Liver (tissue), 3 donors: Measurements from ENCODE around the gene CDH23.

Experiments used
- EGR1 ChIP-seq, 2 donors: IDR thresholded peaks; 2 replicates each; pipeline ENCODE4 v1.6.1; 2016 to 2018; ENCODE audit warnings: antibody characterized with exemption in 2 of 2, low read depth in 2 of 2
- GABPA ChIP-seq, 2 donors: IDR thresholded peaks in 1 of 2; conservative IDR thresholded peaks in 1 of 2; 2 replicates each; pipeline ENCODE4 v1.6.1; 2016; ENCODE audit warnings: antibody characterized with exemption in 2 of 2, mild to moderate bottlenecking in 1 of 2, moderate library complexity in 1 of 2
- JUND ChIP-seq, 2 donors: IDR thresholded peaks; 2 replicates each; pipeline ENCODE4 v1.6.1; 2016; ENCODE audit warnings: antibody characterized with exemption in 2 of 2
- RAD21 ChIP-seq, 2 donors: IDR thresholded peaks; 2 replicates each; pipeline ENCODE4 v1.6.1; 2016; ENCODE audit warnings: antibody characterized with exemption in 2 of 2, mild to moderate bottlenecking in 2 of 2
- REST ChIP-seq: IDR thresholded peaks from 2 replicates; pipeline ENCODE4 v1.6.1; 2016; ENCODE audit warnings: antibody characterized with exemption, mild to moderate bottlenecking
- TAF1 ChIP-seq: conservative IDR thresholded peaks from 2 replicates; pipeline ENCODE4 v1.6.1; 2016; ENCODE audit warnings: antibody characterized with exemption, mild to moderate bottlenecking
- TF ChIP-seq, protein P1 (sequence below): fragments of 150-350 bp; IDR thresholded peaks from 2 replicates; pipeline ENCODE4 v1.5.1; 2017; ENCODE audit warnings: improper control_type of control experiment, low read depth, low read length; ENCODE audit not compliant: missing input control
- donor health status: healthy.
- donor health status: healthy.

GRCh38 chr10:71739358-71739900, 342.7 kb downstream of the CDH23 start:
- TF ChIP-seq, protein P1, sequence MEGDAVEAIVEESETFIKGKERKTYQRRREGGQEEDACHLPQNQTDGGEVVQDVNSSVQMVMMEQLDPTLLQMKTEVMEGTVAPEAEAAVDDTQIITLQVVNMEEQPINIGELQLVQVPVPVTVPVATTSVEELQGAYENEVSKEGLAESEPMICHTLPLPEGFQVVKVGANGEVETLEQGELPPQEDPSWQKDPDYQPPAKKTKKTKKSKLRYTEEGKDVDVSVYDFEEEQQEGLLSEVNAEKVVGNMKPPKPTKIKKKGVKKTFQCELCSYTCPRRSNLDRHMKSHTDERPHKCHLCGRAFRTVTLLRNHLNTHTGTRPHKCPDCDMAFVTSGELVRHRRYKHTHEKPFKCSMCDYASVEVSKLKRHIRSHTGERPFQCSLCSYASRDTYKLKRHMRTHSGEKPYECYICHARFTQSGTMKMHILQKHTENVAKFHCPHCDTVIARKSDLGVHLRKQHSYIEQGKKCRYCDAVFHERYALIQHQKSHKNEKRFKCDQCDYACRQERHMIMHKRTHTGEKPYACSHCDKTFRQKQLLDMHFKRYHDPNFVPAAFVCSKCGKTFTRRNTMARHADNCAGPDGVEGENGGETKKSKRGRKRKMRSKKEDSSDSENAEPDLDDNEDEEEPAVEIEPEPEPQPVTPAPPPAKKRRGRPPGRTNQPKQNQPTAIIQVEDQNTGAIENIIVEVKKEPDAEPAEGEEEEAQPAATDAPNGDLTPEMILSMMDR, result no peak
- TF ChIP-seq RAD21 (IDR thresholded peaks at IDR 0.05) (no peak), REST (no peak), JUND (IDR thresholded peaks at IDR 0.05) (no peak), TAF1 (no peak), EGR1 (IDR thresholded peaks at IDR 0.05; ENCODE audit: low read depth in 2 of 2) (no peak), GABPA (IDR thresholded peaks at IDR 0.05 in 1 of 2, conservative IDR thresholded peaks at IDR 0.05 in 1 of 2) (no peak)
